H1 (cell line): Measurements from ENCODE around the gene PCDHA10. TPM values are rescaled to one million over a fixed set of nuclear protein-coding genes. Genes with fewer than 3 reads are reported as not detected.
"Not testable (repeated sequence)": the region's sequence is repeated elsewhere in the genome, so short reads cannot be mapped to it uniquely, and the experiment has no call there.

ENCODE experiments used
- CTCF ChIA-PET: fragments of 300-600 bp; sonication (Branson Sonifier 250); formaldehyde crosslinking; loops from one replicate; lab custom pipeline; 2021; ENCODE audit not compliant: partially characterized antibody; lab: Charles Lee
- POLR2A ChIA-PET: fragments of 300-600 bp; sonication (Branson Sonifier 250); formaldehyde crosslinking; loops from one replicate; lab custom pipeline; 2021; ENCODE audit warnings: inconsistent platforms; ENCODE audit not compliant: partially characterized antibody; lab: Charles Lee
- DNase-seq, 2 experiments: peaks; one replicate each; pipeline versions ENCODE4 v3.0.0 to v3.0.0-alpha.2; 2010 to 2022; ENCODE audit warnings: low spot score in 2 of 2, low read depth in 1 of 2, mixed read lengths in 1 of 2
- FAIRE-seq: peaks from 2 replicates; lab custom pipeline; 2011; peaks lifted over from hg19 to GRCh38; lab: Jason Lieb, UNC
- H2AFZ ChIP-seq: 2 replicates; pipeline ENCODE4 v1.8.1; 2012; ENCODE audit warnings: low read length, inconsistent platforms
- H2AK5ac ChIP-seq: 2 replicates; pipeline ENCODE4 v1.6.1; 2013; ENCODE audit warnings: low read depth, low read length
- H2BK120ac ChIP-seq: replicated peaks from 2 replicates; pipeline ENCODE3; 2013; ENCODE audit warnings: low read depth, low read length, inconsistent platforms
- H2BK12ac ChIP-seq: 2 replicates; pipeline ENCODE4 v1.6.1; 2013; ENCODE audit warnings: low read depth, low read length
- H2BK15ac ChIP-seq: 2 replicates; pipeline ENCODE4 v1.6.1; 2013; ENCODE audit warnings: low read length
- H2BK20ac ChIP-seq: 2 replicates; pipeline ENCODE4 v1.6.1; 2013; ENCODE audit warnings: low read length
- H2BK5ac ChIP-seq: 2 replicates; pipeline ENCODE4 v1.6.1; 2013; ENCODE audit warnings: low read depth, low read length
- H3K14ac ChIP-seq: 2 replicates; pipeline ENCODE4 v1.6.1; 2013; ENCODE audit warnings: inconsistent platforms; ENCODE audit not compliant: insufficient read length
- H3K18ac ChIP-seq: 2 replicates; pipeline ENCODE4 v1.6.1; 2013; ENCODE audit warnings: low read length; ENCODE audit errors: extremely low read depth
- H3K23ac ChIP-seq: 2 replicates; pipeline ENCODE4 v1.6.1; 2013; ENCODE audit warnings: inconsistent platforms; ENCODE audit not compliant: insufficient read length
- H3K23me2 ChIP-seq: 2 replicates; pipeline ENCODE4 v1.6.1; 2013; ENCODE audit warnings: low read depth, low read length
- H3K27ac ChIP-seq: 2 replicates; pipeline ENCODE4 v1.6.1; 2011; ENCODE audit warnings: low read depth, low read length, inconsistent platforms
- H3K27me3 ChIP-seq, 4 experiments: replicated peaks in 1 of 4; 1 replicate in 1 of 4; 2 replicates in 3 of 4; pipeline versions ENCODE4 v1.6.1 to v1.8.1; 2011 to 2013; ENCODE audit warnings: low read length in 3 of 4, mild to moderate bottlenecking in 3 of 4, inconsistent platforms in 2 of 4, mixed read lengths in 2 of 4, moderate library complexity in 1 of 4; ENCODE audit not compliant: control insufficient read depth in 3 of 4, insufficient read depth in 3 of 4; ENCODE audit errors: extremely low read depth in 1 of 4
- H3K36me3 ChIP-seq, 4 experiments: 2 replicates each; pipeline versions ENCODE4 v1.6.1 to v1.8.1; 2011 to 2013; ENCODE audit warnings: mild to moderate bottlenecking in 4 of 4, low read length in 3 of 4, moderate library complexity in 2 of 4, control low read depth in 1 of 4, inconsistent platforms in 1 of 4; ENCODE audit not compliant: insufficient read depth in 4 of 4, control insufficient read depth in 2 of 4
- H3K4ac ChIP-seq: replicated peaks from 2 replicates; pipeline ENCODE3; 2013; ENCODE audit warnings: low read length, low read depth, mixed read lengths, inconsistent platforms; ENCODE audit not compliant: insufficient read length
- H3K4me1 ChIP-seq, 4 experiments: replicated peaks in 1 of 4; 1 replicate in 1 of 4; 2 replicates in 3 of 4; pipeline versions ENCODE4 v1.6.1 to v1.8.1; 2011 to 2013; ENCODE audit warnings: low read length in 3 of 4, inconsistent platforms in 2 of 4, mixed read lengths in 1 of 4; ENCODE audit not compliant: insufficient read depth in 4 of 4, control insufficient read depth in 3 of 4
- H3K4me2 ChIP-seq, 2 experiments: 2 replicates each; pipeline versions ENCODE4 v1.6.1 to v1.8.1; 2011 to 2013; ENCODE audit warnings: low read depth in 2 of 2, low read length in 2 of 2, control low read depth in 1 of 2, inconsistent platforms in 1 of 2, mild to moderate bottlenecking in 1 of 2; ENCODE audit not compliant: insufficient read depth in 1 of 2
- H3K4me3 ChIP-seq, 4 experiments: fragments of 200-600, 300-600 bp in 1 of 4; sonication (generic), shearing (Covaris generic), sonication (Bioruptor Twin) in 1 of 4; 2 replicates each; pipeline versions ENCODE4 v1.5.1 to v1.8.1; 2011 to 2016; ENCODE audit warnings: low read length in 4 of 4, low read depth in 3 of 4, control low read depth in 2 of 4, inconsistent platforms in 2 of 4, mild to moderate bottlenecking in 2 of 4, mixed read lengths in 1 of 4, moderate library complexity in 1 of 4; ENCODE audit not compliant: insufficient read depth in 2 of 4; ENCODE audit errors: extremely low read depth in 1 of 4
- H3K56ac ChIP-seq: replicated peaks from 2 replicates; pipeline ENCODE3; 2013; ENCODE audit warnings: low read depth, mild to moderate bottlenecking, mixed read lengths, low read length, inconsistent platforms; ENCODE audit not compliant: insufficient read length
- H3K79me1 ChIP-seq: 2 replicates; pipeline ENCODE4 v1.6.1; 2013; ENCODE audit warnings: low read depth, low read length, control low read depth
- H3K79me2 ChIP-seq, 2 experiments: 2 replicates each; pipeline versions ENCODE4 v1.6.1 to v1.8.1; 2012 to 2013; ENCODE audit warnings: low read length in 2 of 2, mild to moderate bottlenecking in 2 of 2, inconsistent platforms in 1 of 2; ENCODE audit not compliant: insufficient read depth in 2 of 2, control insufficient read depth in 1 of 2
- H3K9ac ChIP-seq, 4 experiments: replicated peaks in 1 of 4; 1 replicate in 1 of 4; 2 replicates in 3 of 4; pipeline versions ENCODE4 v1.6.1 to v1.8.1; 2011 to 2013; ENCODE audit warnings: low read depth in 3 of 4, low read length in 3 of 4, control low read depth in 2 of 4, mild to moderate bottlenecking in 2 of 4, moderate library complexity in 2 of 4, inconsistent platforms in 1 of 4; ENCODE audit errors: extremely low read depth in 1 of 4
- H3K9me3 ChIP-seq, 2 experiments: 2 replicates each; pipeline versions ENCODE4 v1.6.1 to v1.8.1; 2012 to 2013; ENCODE audit warnings: mild to moderate bottlenecking in 2 of 2, moderate library complexity in 2 of 2, control low read depth in 1 of 2, inconsistent platforms in 1 of 2, low read depth in 1 of 2, low read length in 1 of 2, mixed read lengths in 1 of 2; ENCODE audit not compliant: insufficient read depth in 2 of 2
- H4K20me1 ChIP-seq, 2 experiments: replicated peaks in 1 of 2; 2 replicates each; pipeline versions ENCODE3 to v1.8.1; 2011 to 2013; ENCODE audit warnings: inconsistent platforms in 2 of 2, low read length in 2 of 2, mild to moderate bottlenecking in 1 of 2; ENCODE audit not compliant: insufficient read depth in 2 of 2, control insufficient read depth in 1 of 2
- H4K5ac ChIP-seq: 2 replicates; pipeline ENCODE4 v1.6.1; 2013; ENCODE audit warnings: low read length, low read depth, mixed read lengths, inconsistent platforms; ENCODE audit not compliant: insufficient read length
- H4K8ac ChIP-seq: 2 replicates; pipeline ENCODE4 v1.8.0; 2013; ENCODE audit warnings: mild to moderate bottlenecking, moderate library complexity, low read length, inconsistent platforms; ENCODE audit not compliant: insufficient read depth; ENCODE audit errors: extremely low read depth
- H4K91ac ChIP-seq: replicated peaks from 2 replicates; pipeline ENCODE3; 2013; ENCODE audit warnings: low read length, mixed read lengths, inconsistent platforms; ENCODE audit not compliant: insufficient read length
- WGBS, 2 experiments: shearing (Covaris generic) in 1 of 2; methylation state at CpG; one replicate each; pipeline versions ENCODE4 v1.1.6 to v1.1.7; 2013 to 2015; ENCODE audit warnings: low lambda C conversion rate in 2 of 2, mixed read lengths in 2 of 2, inconsistent platforms in 1 of 2, low coverage in 1 of 2, missing lambda C conversion rate in 1 of 2; ENCODE audit not compliant: insufficient replicate concordance in 2 of 2, insufficient coverage in 1 of 2, insufficient read length in 1 of 2; ENCODE audit errors: extremely low coverage in 1 of 2, missing lambda C conversion rate in 1 of 2; 5-methylcytosine and 5-hydroxymethylcytosine counted together
- polyA plus RNA-seq, 7 experiments: library from polyadenylated mRNA; depleted of rRNA in 3 of 7; stranded (reverse) in 5 of 7; unstranded in 2 of 7; fragments of >200 nt in 5 of 7; fragments of 200-250 nt in 2 of 7; gene quantifications; 1 replicate in 5 of 7; 2 replicates in 1 of 7; 4 replicates in 1 of 7; pipeline versions ENCODE4 v1.2.1 to v1.2.3, GENCODE V29; 2011 to 2013; ENCODE audit warnings: missing spikeins in 2 of 7, mixed read lengths in 2 of 7
- total RNA-seq: library from RNA; stranded (reverse); fragmentation: NEBNext Ultra II Directional; extraction: Animal tissue kit (Norgen Biotek cat#: 25700); gene quantifications from 2 replicates; pipeline ENCODE4 v1.2.1, GENCODE V29; 2021

PCDHA10 gene
- total and polyA plus RNA-seq, 2 of the 8 experiments (the other 6 are each of a cell fraction or from before 2014, with no cell fraction given) = 2.8 to 5.4 TPM

- not testable (repeated sequence) for H3K23me2 ChIP-seq, H3K56ac ChIP-seq, H2AK5ac ChIP-seq, H2BK5ac ChIP-seq, H3K27me3 ChIP-seq, H3K14ac ChIP-seq, H2AFZ ChIP-seq, H3K4me3 ChIP-seq, H3K9ac ChIP-seq, FAIRE-seq, H4K5ac ChIP-seq, H3K4me1 ChIP-seq, H2BK120ac ChIP-seq, H3K4ac ChIP-seq, H4K8ac ChIP-seq, DNase-seq, H4K91ac ChIP-seq, H3K18ac ChIP-seq, H3K27ac ChIP-seq, H3K23ac ChIP-seq, H2BK20ac ChIP-seq, H3K79me1 ChIP-seq, H2BK12ac ChIP-seq, H4K20me1 ChIP-seq, H3K9me3 ChIP-seq
- ChIA-PET POLR2A (interaction anchor here (0.8 to 3.6 kb wide), 4 partner anchors 50 to 164 kb away, joined by 3 to 32 read pairs (median 7); partner anchors contain the start of genes PCDHAC1 and PCDHAC2), CTCF (interaction anchor here (0.9 to 9.3 kb wide), 23 partner anchors 10 to 222 kb away, joined by 3 to 141 read pairs (median 6); partner anchors contain the start of genes PCDHA10, PCDHA4, PCDHA8 and PCDHAC1)
- H3K79me2 ChIP-seq = peaks cover 0 to 14% of the 10 kb centered on the region in 2 experiments; a peak in 2 of 4 replicates
- H3K4me2 ChIP-seq = peak overlapping the region in 1 of 2 experiments; percentile 26; a peak in 1 of 4 replicates
- WGBS, 2 experiments = 98% methylated on average over 72 of the region's 80 CpGs; no CpG with 5 or more reads in 1 of the 2 experiments
- H2BK15ac ChIP-seq = peak overlapping the region; percentile 13; the same call in 1 of the 2 replicates
- H3K36me3 ChIP-seq = peaks cover 0 to 11% (median 0%) of the 10 kb centered on the region in 4 experiments; a peak in 2 of 8 replicates
Observed at GRCh38 chr5:140876541-140877261, 21.0 kb downstream of the PCDHA10 start.
